ENCODE data around the gene ENO4.

ENO4 gene

GRCh38 chr10:116919706-116920105, 70.4 kb downstream of the ENO4 start:
- Histone ChIP-seq H3K27ac (ENCODE audit: low read length) (no peak overlapping the region), H3K9me3 (ENCODE audit: control insufficient read depth in 1 of 2, low read length in 2 of 2) (no peaks in the 10 kb centered on the region), H3K27me3 (ENCODE audit: low read depth, low read length) (no peaks in the 10 kb centered on the region), H3K4me1 (ENCODE audit: control insufficient read depth in 1 of 2, insufficient read depth in 2 of 2, low read length in 2 of 2) (no peaks in the 10 kb centered on the region), H3K4me3 (ENCODE audit: low read depth in 1 of 2, low read length in 2 of 2) (no peak overlapping the region), H3K36me3 (ENCODE audit: control insufficient read depth in 1 of 2, insufficient read depth in 2 of 2, low read length in 2 of 2) (peaks cover 0 to 4% of the 10 kb centered on the region in 2 donors)

DNA sequence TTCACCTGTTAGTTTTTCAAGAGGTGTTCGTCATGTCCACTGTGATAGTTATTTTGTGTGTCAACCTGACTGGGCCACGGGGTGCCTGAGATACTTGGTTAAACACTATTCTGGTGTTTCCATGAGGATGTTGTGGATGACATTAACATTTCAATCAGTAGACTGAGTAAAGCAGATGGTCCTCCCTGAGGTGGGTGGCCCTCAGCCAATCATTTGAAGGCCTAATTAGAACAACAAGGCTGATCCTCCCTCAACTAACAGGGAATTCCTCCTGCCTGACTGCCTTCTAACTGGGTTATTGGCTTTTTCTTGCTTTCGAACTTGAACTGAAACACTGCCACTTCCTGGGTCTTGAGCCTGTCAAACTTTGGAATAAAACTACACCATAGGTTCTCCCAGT, 75.8 kb downstream of the ENO4 start:
- H3K36me3 ChIP-seq (ENCODE audit: control insufficient read depth in 1 of 2, insufficient read depth in 2 of 2, low read length in 2 of 2), result peaks cover 0 to 4% of the 10 kb centered on the region in 2 donors
- no peak overlapping the region for H3K4me3 ChIP-seq (ENCODE audit: low read depth in 1 of 2, low read length in 2 of 2)
- no peak overlapping the region for H3K27ac ChIP-seq (ENCODE audit: low read length)
- no peaks in the 10 kb centered on the region for H3K4me1 ChIP-seq (ENCODE audit: control insufficient read depth in 1 of 2, insufficient read depth in 2 of 2, low read length in 2 of 2)
- H3K9me3 ChIP-seq (ENCODE audit: control insufficient read depth in 1 of 2, low read length in 2 of 2), result no peaks in the 10 kb centered on the region
- no peaks in the 10 kb centered on the region for H3K27me3 ChIP-seq (ENCODE audit: low read depth, low read length)

DNA sequence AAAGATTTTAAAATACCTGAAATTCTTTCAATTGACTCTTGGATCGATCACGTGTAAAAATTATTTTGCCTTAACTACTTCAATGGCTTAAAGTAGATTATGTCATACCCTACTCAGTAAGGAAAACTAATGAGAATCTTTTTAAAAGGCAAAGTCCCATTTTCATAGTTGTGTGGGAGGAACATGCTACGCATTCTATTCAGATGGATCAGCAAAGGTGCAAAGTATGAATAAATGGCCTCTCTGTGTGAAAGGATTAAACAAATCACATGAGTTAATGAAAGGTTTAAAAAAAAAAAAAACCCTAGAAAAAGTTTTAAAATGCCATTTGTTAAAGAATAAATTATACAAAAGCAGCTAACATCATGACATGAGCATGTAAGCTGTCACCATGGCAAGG, 77.1 kb downstream of the ENO4 start:
- Histone ChIP-seq H3K9me3 (ENCODE audit: control insufficient read depth in 1 of 2, low read length in 2 of 2) (no peaks in the 10 kb centered on the region), H3K36me3 (ENCODE audit: control insufficient read depth in 1 of 2, insufficient read depth in 2 of 2, low read length in 2 of 2) (no peaks in the 10 kb centered on the region), H3K27ac (ENCODE audit: low read length) (no peak overlapping the region), H3K4me3 (ENCODE audit: low read depth in 1 of 2, low read length in 2 of 2) (no peak overlapping the region), H3K27me3 (ENCODE audit: low read depth, low read length) (no peaks in the 10 kb centered on the region), H3K4me1 (ENCODE audit: control insufficient read depth in 1 of 2, insufficient read depth in 2 of 2, low read length in 2 of 2) (no peaks in the 10 kb centered on the region)

GRCh38 chr10:116931806-116932205, 82.5 kb downstream of the ENO4 start:
- no peaks in the 10 kb centered on the region for H3K4me1 ChIP-seq (ENCODE audit: control insufficient read depth in 1 of 2, insufficient read depth in 2 of 2, low read length in 2 of 2)
- H3K36me3 ChIP-seq (ENCODE audit: control insufficient read depth in 1 of 2, insufficient read depth in 2 of 2, low read length in 2 of 2), result no peaks in the 10 kb centered on the region
- no peaks in the 10 kb centered on the region for H3K9me3 ChIP-seq (ENCODE audit: control insufficient read depth in 1 of 2, low read length in 2 of 2)
- H3K27me3 ChIP-seq (ENCODE audit: low read depth, low read length), result no peaks in the 10 kb centered on the region
- H3K27ac ChIP-seq (ENCODE audit: low read length), result no peak overlapping the region
- H3K4me3 ChIP-seq (ENCODE audit: low read depth in 1 of 2, low read length in 2 of 2), result no peak overlapping the region
